WTC11 (cell line): ENCODE results near the gene MYBPC2. TPM values are rescaled to one million over a fixed set of nuclear protein-coding genes. Genes with fewer than 3 reads are reported as not detected.
A peak's percentile ranks its signal among the peaks of the same experiment; 100 is the strongest.

Experiments used
- ATAC-seq: fragments of 200-7000 bp; cut with Tn5 transposase; 2 replicates; pipeline ENCODE4 v1.10.0; 2021; ENCODE audit warnings: mild to moderate bottlenecking, moderate library complexity
- CTCF ChIA-PET: fragments of 300-600 bp; sonication (Branson Sonifier 250); formaldehyde crosslinking; loops from one replicate; lab custom pipeline; 2021; ENCODE audit warnings: antibody characterized with exemption; lab: Charles Lee
- POLR2A ChIA-PET: fragments of 350-600 bp; sonication (Branson Sonifier 250); formaldehyde crosslinking; loops from one replicate; lab custom pipeline; 2021; ENCODE audit warnings: antibody characterized with exemption; lab: Charles Lee
- DNase-seq: peaks from one replicate; pipeline ENCODE4 v3.0.0; 2021; ENCODE audit warnings: low spot score
- H3K27ac Mint-ChIP-seq: 2 replicates; pipeline ENCODE4 v1.8.0; 2021; ENCODE audit warnings: mixed read lengths
- H3K27me3 Mint-ChIP-seq: 2 replicates; pipeline ENCODE4 v1.8.0; 2021; ENCODE audit warnings: low read depth, mild to moderate bottlenecking, moderate library complexity, mixed read lengths
- H3K36me3 Mint-ChIP-seq: 2 replicates; pipeline ENCODE4 v1.8.0; 2021; ENCODE audit warnings: mixed read lengths
- H3K4me1 Mint-ChIP-seq: 2 replicates; pipeline ENCODE4 v1.8.0; 2022; ENCODE audit warnings: mixed read lengths
- H3K4me3 Mint-ChIP-seq: 2 replicates; pipeline ENCODE4 v1.8.0; 2021; ENCODE audit warnings: mild to moderate bottlenecking, moderate library complexity, mixed read lengths
- H3K9me3 Mint-ChIP-seq: 2 replicates; pipeline ENCODE4 v1.8.0; 2021; ENCODE audit warnings: mixed read lengths
- ATF6 ChIP-seq: sonication (generic); formaldehyde crosslinking; IDR thresholded peaks from 2 replicates; pipeline ENCODE4 v1.8.1; 2023; ENCODE audit warnings: mild to moderate bottlenecking, missing genetic modification reagents
- CREM ChIP-seq: sonication (generic); formaldehyde crosslinking; IDR thresholded peaks from 2 replicates; pipeline ENCODE4 v1.8.1; 2022; ENCODE audit warnings: mild to moderate bottlenecking, missing genetic modification reagents, moderate library complexity
- E2F1 ChIP-seq: sonication (generic); formaldehyde crosslinking; IDR thresholded peaks from 2 replicates; pipeline ENCODE4 v1.8.0; 2022; ENCODE audit warnings: mild to moderate bottlenecking, missing genetic modification reagents
- GRHL2 ChIP-seq: fragments of 250-450 bp; sonication (Bioruptor Pico); IDR thresholded peaks from 2 replicates; pipeline ENCODE4 v1.8.0; 2022; ENCODE audit warnings: mild to moderate bottlenecking, moderate library complexity; ENCODE audit not compliant: insufficient replicate concordance, severe bottlenecking
- JAZF1 ChIP-seq: fragments of 250-450 bp; sonication (Bioruptor Pico); IDR thresholded peaks from 2 replicates; pipeline ENCODE4 v1.9.0; 2021; ENCODE audit warnings: moderate library complexity, mild to moderate bottlenecking, inconsistent platforms
- JUN ChIP-seq: sonication (generic); formaldehyde crosslinking; IDR thresholded peaks from 2 replicates; pipeline ENCODE4 v1.8.0; 2023; ENCODE audit warnings: mild to moderate bottlenecking, missing genetic modification reagents
- PREB ChIP-seq: sonication (generic); formaldehyde crosslinking; IDR thresholded peaks from 2 replicates; pipeline ENCODE4 v1.8.1; 2022; ENCODE audit warnings: mild to moderate bottlenecking, missing genetic modification reagents, moderate library complexity, borderline replicate concordance
- PRRX2 ChIP-seq: fragments of 250-450 bp; sonication (Bioruptor Pico); IDR thresholded peaks from 2 replicates; pipeline ENCODE4 v1.8.0; 2021; ENCODE audit warnings: mild to moderate bottlenecking
- total RNA-seq: library from RNA; stranded (reverse); gene quantifications from 3 replicates; pipeline ENCODE4 v1.2.3, GENCODE V29; 2021
- TF ChIP-seq, protein P1 (sequence below): sonication (generic); formaldehyde crosslinking; IDR thresholded peaks from 2 replicates; pipeline ENCODE4 v1.8.1; 2022; ENCODE audit warnings: missing genetic modification reagents, borderline replicate concordance
- TF ChIP-seq, protein P2 (sequence below): fragments of 250-450 bp; sonication (Bioruptor Pico); IDR thresholded peaks from 2 replicates; pipeline ENCODE4 v1.9.0; 2021; ENCODE audit warnings: mild to moderate bottlenecking
- TF ChIP-seq, protein P3 (sequence below): fragments of 250-450 bp; sonication (Bioruptor Pico); conservative IDR thresholded peaks from 2 replicates; pipeline ENCODE4 v1.9.0; 2021; ENCODE audit warnings: mild to moderate bottlenecking

The MYBPC2 gene
- total RNA-seq, 1 experiment from 2014 or later, result 2.6 TPM

DNA sequence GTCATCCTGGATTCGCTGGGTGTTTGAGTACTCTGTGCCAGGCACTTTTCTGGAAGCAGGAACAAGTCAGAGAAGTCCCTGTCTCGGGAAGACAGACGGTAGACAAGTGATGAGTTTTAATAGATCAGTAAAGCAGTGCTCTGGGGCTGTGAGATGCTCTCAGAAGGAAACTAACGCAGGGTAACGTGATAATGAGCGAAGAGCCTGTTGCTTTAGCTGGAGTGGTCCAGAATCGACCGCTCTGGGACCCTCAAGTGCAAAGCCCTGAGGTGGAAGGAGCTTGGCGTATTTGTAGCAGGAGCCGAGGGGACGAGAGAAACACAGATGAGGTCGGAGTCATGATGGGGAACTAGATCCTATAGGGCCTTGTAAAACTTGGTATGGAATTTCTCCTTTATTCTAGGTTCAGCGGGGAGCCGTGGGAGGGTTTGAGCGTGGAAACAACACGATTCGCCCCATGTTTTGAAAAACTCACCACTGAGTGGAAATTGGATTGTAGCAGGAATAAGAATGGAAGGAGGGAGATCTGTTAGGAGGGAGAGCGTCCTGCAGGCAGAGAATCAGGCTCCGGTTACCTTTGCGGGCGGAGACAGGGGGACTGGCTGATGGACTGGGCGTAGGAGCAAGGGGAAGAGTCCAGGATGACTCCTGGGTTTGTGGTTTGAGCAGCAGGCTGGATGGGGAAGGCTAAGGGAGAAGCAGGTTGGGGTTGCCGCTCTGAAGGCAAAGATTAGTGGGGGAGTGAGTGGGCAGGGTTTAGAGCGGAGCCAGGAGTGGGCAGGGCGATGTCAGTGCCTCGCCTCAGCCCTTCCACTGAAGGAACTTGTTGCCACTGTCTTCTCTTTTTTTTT is 47.8 kb upstream of the MYBPC2 start:
- ChIA-PET CTCF (interaction anchor here (0.5 to 2.3 kb wide), 14 partner anchors 16 to 172 kb away, joined by 3 to 17 read pairs (median 4); no protein-coding TSS in a partner anchor), POLR2A (interaction anchor here (0.6 to 2.0 kb wide), 9 partner anchors 8 to 81 kb away, joined by 3 to 5 read pairs (median 4); partner anchors contain the start of gene NR1H2)
- TF ChIP-seq, protein P1, sequence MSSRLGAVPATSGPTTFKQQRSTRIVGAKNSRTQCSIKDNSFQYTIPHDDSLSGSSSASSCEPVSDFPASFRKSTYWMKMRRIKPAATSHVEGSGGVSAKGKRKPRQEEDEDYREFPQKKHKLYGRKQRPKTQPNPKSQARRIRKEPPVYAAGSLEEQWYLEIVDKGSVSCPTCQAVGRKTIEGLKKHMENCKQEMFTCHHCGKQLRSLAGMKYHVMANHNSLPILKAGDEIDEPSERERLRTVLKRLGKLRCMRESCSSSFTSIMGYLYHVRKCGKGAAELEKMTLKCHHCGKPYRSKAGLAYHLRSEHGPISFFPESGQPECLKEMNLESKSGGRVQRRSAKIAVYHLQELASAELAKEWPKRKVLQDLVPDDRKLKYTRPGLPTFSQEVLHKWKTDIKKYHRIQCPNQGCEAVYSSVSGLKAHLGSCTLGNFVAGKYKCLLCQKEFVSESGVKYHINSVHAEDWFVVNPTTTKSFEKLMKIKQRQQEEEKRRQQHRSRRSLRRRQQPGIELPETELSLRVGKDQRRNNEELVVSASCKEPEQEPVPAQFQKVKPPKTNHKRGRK (CRISPR knock-in tag), result no peak
- TF ChIP-seq GRHL2 (CRISPR knock-in tag) (no peak), CREM (no peak), E2F1 (CRISPR knock-in tag) (no peak), JAZF1 (CRISPR knock-in tag) (no peak), ATF6 (CRISPR knock-in tag) (no peak), PREB (CRISPR knock-in tag) (no peak), PRRX2 (CRISPR knock-in tag) (no peak), JUN (CRISPR knock-in tag) (no peak)
- TF ChIP-seq, protein P2, sequence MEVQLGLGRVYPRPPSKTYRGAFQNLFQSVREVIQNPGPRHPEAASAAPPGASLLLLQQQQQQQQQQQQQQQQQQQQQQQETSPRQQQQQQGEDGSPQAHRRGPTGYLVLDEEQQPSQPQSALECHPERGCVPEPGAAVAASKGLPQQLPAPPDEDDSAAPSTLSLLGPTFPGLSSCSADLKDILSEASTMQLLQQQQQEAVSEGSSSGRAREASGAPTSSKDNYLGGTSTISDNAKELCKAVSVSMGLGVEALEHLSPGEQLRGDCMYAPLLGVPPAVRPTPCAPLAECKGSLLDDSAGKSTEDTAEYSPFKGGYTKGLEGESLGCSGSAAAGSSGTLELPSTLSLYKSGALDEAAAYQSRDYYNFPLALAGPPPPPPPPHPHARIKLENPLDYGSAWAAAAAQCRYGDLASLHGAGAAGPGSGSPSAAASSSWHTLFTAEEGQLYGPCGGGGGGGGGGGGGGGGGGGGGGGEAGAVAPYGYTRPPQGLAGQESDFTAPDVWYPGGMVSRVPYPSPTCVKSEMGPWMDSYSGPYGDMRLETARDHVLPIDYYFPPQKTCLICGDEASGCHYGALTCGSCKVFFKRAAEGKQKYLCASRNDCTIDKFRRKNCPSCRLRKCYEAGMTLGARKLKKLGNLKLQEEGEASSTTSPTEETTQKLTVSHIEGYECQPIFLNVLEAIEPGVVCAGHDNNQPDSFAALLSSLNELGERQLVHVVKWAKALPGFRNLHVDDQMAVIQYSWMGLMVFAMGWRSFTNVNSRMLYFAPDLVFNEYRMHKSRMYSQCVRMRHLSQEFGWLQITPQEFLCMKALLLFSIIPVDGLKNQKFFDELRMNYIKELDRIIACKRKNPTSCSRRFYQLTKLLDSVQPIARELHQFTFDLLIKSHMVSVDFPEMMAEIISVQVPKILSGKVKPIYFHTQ (CRISPR knock-in tag), result no peak; the same call in 1 of the 2 replicates
- TF ChIP-seq, protein P3, sequence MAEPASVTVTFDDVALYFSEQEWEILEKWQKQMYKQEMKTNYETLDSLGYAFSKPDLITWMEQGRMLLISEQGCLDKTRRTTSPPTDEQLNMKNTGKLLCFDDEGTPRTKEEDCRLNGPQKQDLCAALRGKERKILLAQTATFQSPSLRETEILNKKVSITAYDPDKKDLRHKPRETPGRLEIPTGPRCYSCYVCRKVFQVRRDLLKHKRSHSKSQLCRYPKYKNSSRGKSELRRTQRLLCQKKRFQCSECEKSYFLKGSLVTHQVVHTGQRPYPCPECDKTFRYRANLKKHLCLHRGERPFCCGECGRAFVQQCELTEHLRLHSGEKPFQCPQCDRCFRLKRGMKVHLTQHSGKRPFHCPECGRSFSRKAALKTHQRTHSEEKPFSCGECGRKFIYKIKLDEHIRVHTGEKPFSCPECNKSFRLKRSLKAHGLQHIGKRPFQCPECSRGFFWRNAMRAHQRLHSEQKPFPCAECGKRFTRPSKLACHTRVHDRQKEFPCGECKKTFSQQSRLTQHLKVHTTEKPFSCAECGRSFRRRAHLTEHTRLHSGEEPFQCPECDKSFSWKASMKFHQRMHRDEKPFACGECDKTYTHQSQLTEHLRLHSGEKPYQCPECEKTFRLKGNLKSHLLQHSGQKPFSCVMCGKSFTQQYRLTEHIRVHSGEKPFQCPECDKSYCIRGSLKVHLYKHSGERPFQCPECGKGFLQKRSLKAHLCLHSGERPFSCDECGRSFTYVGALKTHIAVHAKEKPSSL (CRISPR knock-in tag), result no peak
- H3K27me3 Mint-ChIP-seq, result no peaks in the 10 kb centered on the region
- H3K9me3 Mint-ChIP-seq, result no peaks in the 10 kb centered on the region
- DNase-seq (no peak), ATAC-seq (no peak)
- H3K4me3 Mint-ChIP-seq, result peak overlapping the region; percentile 92
- peaks cover 30% of the 10 kb centered on the region for H3K36me3 Mint-ChIP-seq
- H3K27ac Mint-ChIP-seq, result peak overlapping the region; percentile 13
- peaks cover 21% of the 10 kb centered on the region for H3K4me1 Mint-ChIP-seq
